Esophagus squamous epithelium (tissue), 5 donors: ENCODE measurements around the gene NRXN3. TPM values are rescaled to one million over a fixed set of nuclear protein-coding genes. Genes with fewer than 3 reads are reported as not detected.
"Not testable (repeated sequence)": the region's sequence is repeated elsewhere in the genome, so short reads cannot be mapped to it uniquely, and the experiment has no call there.

Experiments used
- DNase-seq: peaks from one replicate; lab custom pipeline; 2025; lab: John Stamatoyannopoulos, UW
- H3K27ac ChIP-seq, 4 donors: fragments of 200-600 bp; sonication (generic); one replicate each; pipeline ENCODE4 v1.5.1; 2016 to 2019; ENCODE audit warnings: mild to moderate bottlenecking in 1 of 4
- H3K27me3 ChIP-seq, 4 donors: fragments of 200-600 bp; sonication (generic); 1 replicate in 3 of 4; 2 replicates in 1 of 4; pipeline versions ENCODE4 v1.5.1 to v1.6.0; 2017 to 2021; ENCODE audit warnings: antibody characterized with exemption in 1 of 4
- H3K36me3 ChIP-seq, 3 donors: fragments of 200-600 bp; sonication (generic); one replicate each; pipeline ENCODE4 v1.5.1; 2016 to 2019
- H3K4me1 ChIP-seq, 3 donors: fragments of 200-600 bp; sonication (generic); one replicate each; pipeline ENCODE4 v1.5.1; 2017 to 2019
- H3K4me3 ChIP-seq, 4 donors: fragments of 200-600 bp; sonication (generic); 1 replicate in 3 of 4; 2 replicates in 1 of 4; pipeline ENCODE4 v1.5.1; 2016 to 2019; ENCODE audit warnings: mild to moderate bottlenecking in 2 of 4, moderate library complexity in 1 of 4
- H3K9me3 ChIP-seq, 3 donors: fragments of 200-600 bp; sonication (generic); one replicate each; pipeline ENCODE4 v1.5.1; 2016 to 2019
- POLR2A ChIP-seq, 4 donors: fragments of 450-650 bp; IDR thresholded peaks; one replicate each; pipeline ENCODE4 v1.6.1; 2017; ENCODE audit warnings: antibody characterized with exemption in 4 of 4, mild to moderate bottlenecking in 4 of 4, moderate library complexity in 3 of 4
- WGBS, 2 donors: methylation state at CpG; one replicate each; pipeline ENCODE4 v1.1.5; 2018; 5-methylcytosine and 5-hydroxymethylcytosine counted together
- intact Hi-C: fragments of 100-400 bp; cut with DNase I; formaldehyde crosslinking; loops from one replicate; pipeline ENCODE4 v1.15.0; 2022
- total RNA-seq, 4 donors: library from RNA; depleted of rRNA; stranded (reverse); fragments of >200 nt; gene quantifications; one replicate each; pipeline ENCODE4 v1.1.0, GENCODE V29; 2016
- TF ChIP-seq, protein P1 (sequence below), 6 experiments: fragments of 450-650 bp in 4 of 6; fragments of 200-600 bp in 2 of 6; sonication (generic) in 2 of 6; IDR thresholded peaks; one replicate each; pipeline ENCODE4 v1.5.1; 2016 to 2019; ENCODE audit warnings: antibody characterized with exemption in 6 of 6, mild to moderate bottlenecking in 4 of 6, moderate library complexity in 4 of 6
- donor health status: DM: yes; HTN: yes; CAD: no.

The NRXN3 gene
- total RNA-seq, 4 donors from 2014 or later, result 0.30 to 15.8 (median 1.5) TPM

DNA sequence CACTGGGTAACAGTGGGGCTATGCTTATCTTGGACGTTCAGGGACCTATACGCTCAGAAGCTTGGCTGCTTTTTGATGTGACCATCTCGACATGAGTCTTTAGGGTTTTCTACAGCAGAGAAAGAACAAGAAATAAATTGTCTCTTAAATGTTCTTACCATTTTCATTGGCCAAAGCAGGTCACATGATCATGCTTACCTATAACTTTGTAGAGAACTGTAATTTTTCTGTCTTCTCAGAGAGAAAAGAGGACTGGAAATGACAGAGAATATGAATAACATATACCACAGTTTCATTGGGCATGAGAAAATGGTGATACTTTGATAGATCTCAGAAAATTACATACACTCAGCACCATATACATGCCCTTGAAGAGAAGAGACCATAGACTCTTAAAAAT lies 390.9 kb downstream of the NRXN3 start:
- WGBS, 2 donors, result 62 to 68% methylated on average over 3 of the region's 3 CpGs
- DNase-seq, result no peak
- Histone ChIP-seq H3K9me3 (no peaks in the 10 kb centered on the region), H3K36me3 (no peaks in the 10 kb centered on the region), H3K27ac (no peak overlapping the region), H3K27me3 (no peaks in the 10 kb centered on the region), H3K4me3 (no peak overlapping the region), H3K4me1 (peaks cover 0 to 2% (median 0%) of the 10 kb centered on the region in 3 donors)
- intact Hi-C loops, result loop anchor here (10.0 kb wide), 1 partner anchor 696 kb away; no protein-coding TSS in a partner anchor
- TF ChIP-seq POLR2A (IDR thresholded peaks at IDR 0.05), result no peak
- TF ChIP-seq, protein P1, sequence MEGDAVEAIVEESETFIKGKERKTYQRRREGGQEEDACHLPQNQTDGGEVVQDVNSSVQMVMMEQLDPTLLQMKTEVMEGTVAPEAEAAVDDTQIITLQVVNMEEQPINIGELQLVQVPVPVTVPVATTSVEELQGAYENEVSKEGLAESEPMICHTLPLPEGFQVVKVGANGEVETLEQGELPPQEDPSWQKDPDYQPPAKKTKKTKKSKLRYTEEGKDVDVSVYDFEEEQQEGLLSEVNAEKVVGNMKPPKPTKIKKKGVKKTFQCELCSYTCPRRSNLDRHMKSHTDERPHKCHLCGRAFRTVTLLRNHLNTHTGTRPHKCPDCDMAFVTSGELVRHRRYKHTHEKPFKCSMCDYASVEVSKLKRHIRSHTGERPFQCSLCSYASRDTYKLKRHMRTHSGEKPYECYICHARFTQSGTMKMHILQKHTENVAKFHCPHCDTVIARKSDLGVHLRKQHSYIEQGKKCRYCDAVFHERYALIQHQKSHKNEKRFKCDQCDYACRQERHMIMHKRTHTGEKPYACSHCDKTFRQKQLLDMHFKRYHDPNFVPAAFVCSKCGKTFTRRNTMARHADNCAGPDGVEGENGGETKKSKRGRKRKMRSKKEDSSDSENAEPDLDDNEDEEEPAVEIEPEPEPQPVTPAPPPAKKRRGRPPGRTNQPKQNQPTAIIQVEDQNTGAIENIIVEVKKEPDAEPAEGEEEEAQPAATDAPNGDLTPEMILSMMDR (IDR thresholded peaks at IDR 0.05), result no peak

DNA sequence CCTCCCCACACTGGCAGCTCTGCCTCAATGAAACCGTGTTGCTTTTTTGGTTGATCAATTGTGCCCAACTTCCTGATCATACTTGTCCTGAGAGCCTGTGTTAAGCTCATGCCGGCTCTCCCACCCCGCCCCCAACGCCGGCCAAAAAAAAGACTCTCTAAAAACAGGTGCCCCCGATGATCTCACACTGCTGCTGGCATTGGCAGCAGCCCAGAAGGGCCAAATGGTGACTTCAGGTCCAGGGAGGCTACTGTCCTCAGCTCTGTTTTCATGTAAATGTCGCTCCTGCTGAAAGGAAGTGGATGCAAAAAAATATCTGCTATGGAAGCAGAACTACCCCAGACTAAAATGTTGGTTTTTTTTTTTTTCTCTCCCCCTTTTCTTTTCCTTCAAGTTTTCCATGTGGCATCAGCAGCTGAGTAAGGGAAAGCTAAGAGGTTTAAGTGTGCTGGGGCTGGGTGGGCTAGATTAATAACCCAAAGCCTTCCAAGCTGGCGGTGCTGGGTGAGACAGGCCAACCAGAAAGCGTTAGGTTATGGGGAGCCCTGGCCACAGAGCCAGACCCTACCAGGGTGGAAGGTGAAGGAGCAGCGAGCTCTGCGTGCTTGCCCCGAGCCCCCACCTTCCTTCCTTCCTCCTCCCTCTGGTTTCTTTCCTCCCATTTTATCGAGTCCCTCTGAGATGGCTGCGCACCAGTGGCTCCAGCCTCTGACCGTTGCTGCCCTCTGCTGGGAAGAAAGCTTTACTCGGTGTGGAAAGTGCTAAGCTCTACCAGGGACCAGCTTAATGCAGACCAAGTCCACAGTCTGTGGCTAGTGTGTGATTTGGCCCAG lies 396.1 kb downstream of the NRXN3 start:
- Histone ChIP-seq H3K36me3 (no peaks in the 10 kb centered on the region), H3K9me3 (no peaks in the 10 kb centered on the region), H3K27me3 (no peaks in the 10 kb centered on the region), H3K4me1 (peaks cover 0 to 8% (median 0%) of the 10 kb centered on the region in 3 donors), H3K4me3 (peak overlapping the region in 3 of 4 donors; percentile 8 to 53 (median 26)), H3K27ac (no peak overlapping the region)
- intact Hi-C loops, result loop anchor here (10.0 kb wide), 1 partner anchor 701 kb away; no protein-coding TSS in a partner anchor
- DNase-seq, result no peak
- TF ChIP-seq POLR2A (IDR thresholded peaks at IDR 0.05), result no peak
- TF ChIP-seq, protein P1 (IDR thresholded peaks at IDR 0.05), result peak in 5 of 6 experiments; percentile 41 to 58 (median 53)
- WGBS, 2 donors, result 26 to 33% methylated on average over 12 to 15 of the region's 16 CpGs

DNA sequence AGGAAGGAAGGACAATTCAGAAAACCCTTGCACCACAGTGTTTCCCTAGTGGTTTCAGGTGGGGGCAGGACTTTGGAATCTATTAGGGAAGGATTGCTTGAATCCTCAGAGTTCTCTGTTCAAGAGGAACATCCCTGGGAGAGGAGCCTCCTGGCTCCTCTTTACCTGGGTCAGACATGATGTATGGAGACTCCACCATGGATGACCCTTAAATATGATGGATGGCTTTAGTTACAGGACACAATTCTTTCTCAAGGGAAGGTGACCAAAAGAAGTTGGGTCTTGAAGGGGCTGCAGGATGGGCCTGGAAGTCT lies 396.6 kb downstream of the NRXN3 start:
- no peak overlapping the region for H3K4me3 ChIP-seq
- H3K4me1 ChIP-seq, result peaks cover 0 to 8% (median 0%) of the 10 kb centered on the region in 3 donors
- no peaks in the 10 kb centered on the region for H3K9me3 ChIP-seq
- TF ChIP-seq, protein P1 (IDR thresholded peaks at IDR 0.05), result no peak
- no peak for TF ChIP-seq POLR2A (IDR thresholded peaks at IDR 0.05)
- intact Hi-C loops, result loop anchor here (10.0 kb wide), 1 partner anchor 702 kb away; no protein-coding TSS in a partner anchor
- H3K27me3 ChIP-seq, result no peaks in the 10 kb centered on the region
- no peak overlapping the region for H3K27ac ChIP-seq
- no peaks in the 10 kb centered on the region for H3K36me3 ChIP-seq
- no peak for DNase-seq

DNA sequence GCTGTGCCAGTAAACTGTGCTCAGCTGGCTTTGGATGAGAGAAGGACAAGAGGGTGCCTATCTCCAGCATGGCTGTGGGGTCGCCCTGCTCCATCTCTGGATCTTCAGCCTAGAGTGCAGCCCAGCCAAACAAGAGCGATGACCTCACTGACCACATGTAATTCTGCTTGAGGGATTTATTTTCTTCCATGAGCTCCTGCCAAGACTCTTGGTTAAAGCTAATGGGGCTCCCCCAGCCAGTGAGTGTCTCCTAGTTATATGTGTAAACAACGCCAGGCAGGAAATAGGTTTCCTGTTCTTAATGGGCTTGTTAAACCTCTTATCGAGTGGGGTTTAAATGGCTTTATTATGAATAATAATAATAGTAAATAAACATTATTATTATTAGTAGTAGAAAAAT lies 397.2 kb downstream of the NRXN3 start:
- WGBS, 2 donors, result 49 to 60% methylated on average over 4 of the region's 4 CpGs
- H3K9me3 ChIP-seq, result no peaks in the 10 kb centered on the region
- no peak overlapping the region for H3K4me3 ChIP-seq
- H3K27me3 ChIP-seq, result no peaks in the 10 kb centered on the region
- no peak overlapping the region for H3K27ac ChIP-seq
- no peak for TF ChIP-seq POLR2A (IDR thresholded peaks at IDR 0.05)
- TF ChIP-seq, protein P1 (IDR thresholded peaks at IDR 0.05), result no peak
- intact Hi-C loops, result loop anchor here (10.0 kb wide), 1 partner anchor 703 kb away; no protein-coding TSS in a partner anchor
- DNase-seq, result no peak
- no peaks in the 10 kb centered on the region for H3K36me3 ChIP-seq
- H3K4me1 ChIP-seq, result peaks cover 0 to 8% (median 0%) of the 10 kb centered on the region in 3 donors

DNA sequence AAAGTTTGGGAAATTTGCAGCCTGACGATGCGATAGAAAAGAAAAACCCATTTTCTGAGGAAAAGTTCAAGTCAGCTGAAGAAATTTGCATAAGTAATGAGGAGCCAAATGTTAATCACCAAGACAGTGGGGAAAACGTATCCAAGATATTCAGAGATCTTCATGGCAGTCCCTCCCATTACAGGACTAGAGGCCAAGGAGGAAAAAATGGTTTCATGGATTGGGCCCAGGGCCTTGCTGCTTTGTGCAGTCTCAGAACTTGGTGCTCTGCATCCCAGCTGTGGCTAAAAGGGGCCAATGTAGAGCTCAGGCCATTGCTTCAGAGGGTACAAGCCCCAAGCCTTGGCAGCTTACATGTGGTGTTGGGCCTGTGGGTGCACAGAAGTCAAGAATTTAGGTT lies 403.6 kb downstream of the NRXN3 start:
- WGBS, 2 donors, result 80 to 92% methylated on average over 3 of the region's 3 CpGs
- intact Hi-C loops, DNase-seq, H3K27ac ChIP-seq, H3K27me3 ChIP-seq, H3K4me3 ChIP-seq, H3K36me3 ChIP-seq, H3K4me1 ChIP-seq: not testable (repeated sequence)
- peaks cover 0 to 14% (median 9%) of the 10 kb centered on the region in 3 donors for H3K9me3 ChIP-seq
